Epithelial cell of proximal tubule (primary cell): ENCODE measurements around the gene ALMS1. TPM values are rescaled to one million over a fixed set of nuclear protein-coding genes. Genes with fewer than 3 reads are reported as not detected.
"Not testable (repeated sequence)": the region's sequence is repeated elsewhere in the genome, so short reads cannot be mapped to it uniquely, and the experiment has no call there.

Experiments used
- DNase-seq: peaks from one replicate; pipeline ENCODE4 v3.0.0-alpha.2; 2011; ENCODE audit warnings: low read depth
- H3K4me3 ChIP-seq: 2 replicates; pipeline ENCODE4 v1.5.1; 2011; ENCODE audit warnings: low read depth, mild to moderate bottlenecking, low read length
- CTCF ChIP-seq: conservative IDR thresholded peaks from 2 replicates; pipeline ENCODE4 v1.5.1; 2012; ENCODE audit warnings: low read depth, mild to moderate bottlenecking, low read length
- total RNA-seq: library from RNA; depleted of rRNA; stranded (reverse); fragments of >200 nt; gene quantifications from 2 replicates; pipeline ENCODE4 v1.2.3, GENCODE V29; 2015

Gene ALMS1, protein sequence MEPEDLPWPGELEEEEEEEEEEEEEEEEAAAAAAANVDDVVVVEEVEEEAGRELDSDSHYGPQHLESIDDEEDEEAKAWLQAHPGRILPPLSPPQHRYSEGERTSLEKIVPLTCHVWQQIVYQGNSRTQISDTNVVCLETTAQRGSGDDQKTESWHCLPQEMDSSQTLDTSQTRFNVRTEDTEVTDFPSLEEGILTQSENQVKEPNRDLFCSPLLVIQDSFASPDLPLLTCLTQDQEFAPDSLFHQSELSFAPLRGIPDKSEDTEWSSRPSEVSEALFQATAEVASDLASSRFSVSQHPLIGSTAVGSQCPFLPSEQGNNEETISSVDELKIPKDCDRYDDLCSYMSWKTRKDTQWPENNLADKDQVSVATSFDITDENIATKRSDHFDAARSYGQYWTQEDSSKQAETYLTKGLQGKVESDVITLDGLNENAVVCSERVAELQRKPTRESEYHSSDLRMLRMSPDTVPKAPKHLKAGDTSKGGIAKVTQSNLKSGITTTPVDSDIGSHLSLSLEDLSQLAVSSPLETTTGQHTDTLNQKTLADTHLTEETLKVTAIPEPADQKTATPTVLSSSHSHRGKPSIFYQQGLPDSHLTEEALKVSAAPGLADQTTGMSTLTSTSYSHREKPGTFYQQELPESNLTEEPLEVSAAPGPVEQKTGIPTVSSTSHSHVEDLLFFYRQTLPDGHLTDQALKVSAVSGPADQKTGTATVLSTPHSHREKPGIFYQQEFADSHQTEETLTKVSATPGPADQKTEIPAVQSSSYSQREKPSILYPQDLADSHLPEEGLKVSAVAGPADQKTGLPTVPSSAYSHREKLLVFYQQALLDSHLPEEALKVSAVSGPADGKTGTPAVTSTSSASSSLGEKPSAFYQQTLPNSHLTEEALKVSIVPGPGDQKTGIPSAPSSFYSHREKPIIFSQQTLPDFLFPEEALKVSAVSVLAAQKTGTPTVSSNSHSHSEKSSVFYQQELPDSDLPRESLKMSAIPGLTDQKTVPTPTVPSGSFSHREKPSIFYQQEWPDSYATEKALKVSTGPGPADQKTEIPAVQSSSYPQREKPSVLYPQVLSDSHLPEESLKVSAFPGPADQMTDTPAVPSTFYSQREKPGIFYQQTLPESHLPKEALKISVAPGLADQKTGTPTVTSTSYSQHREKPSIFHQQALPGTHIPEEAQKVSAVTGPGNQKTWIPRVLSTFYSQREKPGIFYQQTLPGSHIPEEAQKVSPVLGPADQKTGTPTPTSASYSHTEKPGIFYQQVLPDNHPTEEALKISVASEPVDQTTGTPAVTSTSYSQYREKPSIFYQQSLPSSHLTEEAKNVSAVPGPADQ (N-terminal part only)
- total RNA-seq: 11.8 and 16.3 TPM in 2 replicates

GRCh38 chr2:73385504-73386341 lies at the start of gene ALMS1:
TSS of gene ALMS1 (plus strand) at chr2:73385836. CDS start at chr2:73385869, 33 bp downstream.
- TF ChIP-seq CTCF: peak; percentile 22
- H3K4me3 ChIP-seq: peak within 1 kb of the TSS; percentile 97
- DNase-seq: peak; percentile 19

DNA sequence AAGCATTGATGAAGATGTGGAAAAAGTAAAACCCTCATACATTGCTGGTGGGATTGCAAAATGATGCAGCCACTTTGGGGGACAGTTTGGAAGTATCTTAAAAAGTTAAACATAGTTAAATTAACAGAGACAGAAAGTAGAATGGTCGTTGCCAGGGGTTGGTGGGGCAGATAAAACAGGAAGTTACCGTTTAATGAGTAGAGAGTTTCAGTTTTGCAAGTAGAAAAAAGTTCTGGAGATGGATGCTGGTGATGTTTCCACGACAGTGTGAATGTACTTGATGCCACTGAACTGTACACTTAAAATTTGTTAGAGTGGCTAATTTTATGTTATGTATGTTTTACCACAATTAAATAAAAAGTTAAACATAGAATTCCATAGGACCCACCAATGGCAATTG lies 47.8 kb upstream of the ALMS1 start:
- TF ChIP-seq CTCF: no peak
- DNase-seq: no peak
- H3K4me3 ChIP-seq: no peak overlapping the region

DNA sequence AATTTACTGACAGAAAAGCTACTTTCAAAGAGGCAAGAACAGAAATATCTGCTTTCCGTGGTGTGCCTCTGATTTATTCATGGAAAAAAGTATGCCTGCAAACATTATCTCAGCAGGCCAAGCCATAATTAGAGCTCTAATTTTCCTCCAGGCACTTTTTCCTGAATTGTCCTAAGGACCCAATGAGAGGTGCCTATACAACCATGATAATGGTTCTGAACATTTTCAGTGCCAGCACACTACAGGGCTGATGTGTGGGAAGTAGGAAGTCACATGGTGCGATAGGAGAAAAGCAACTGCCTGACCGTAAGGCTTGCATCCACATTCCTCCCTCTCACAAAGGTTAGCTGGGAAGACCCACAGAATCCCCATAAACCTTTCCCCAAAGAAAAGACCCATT lies 46.4 kb upstream of the ALMS1 start:
- TF ChIP-seq CTCF: no peak
- DNase-seq: no peak

GRCh38 chr2:73341039-73341438 lies 44.6 kb upstream of the ALMS1 start:
- no peak for TF ChIP-seq CTCF

More for the DNA sequence above, 46.4 kb upstream of the ALMS1 start:
- no peak overlapping the region for H3K4me3 ChIP-seq

DNA sequence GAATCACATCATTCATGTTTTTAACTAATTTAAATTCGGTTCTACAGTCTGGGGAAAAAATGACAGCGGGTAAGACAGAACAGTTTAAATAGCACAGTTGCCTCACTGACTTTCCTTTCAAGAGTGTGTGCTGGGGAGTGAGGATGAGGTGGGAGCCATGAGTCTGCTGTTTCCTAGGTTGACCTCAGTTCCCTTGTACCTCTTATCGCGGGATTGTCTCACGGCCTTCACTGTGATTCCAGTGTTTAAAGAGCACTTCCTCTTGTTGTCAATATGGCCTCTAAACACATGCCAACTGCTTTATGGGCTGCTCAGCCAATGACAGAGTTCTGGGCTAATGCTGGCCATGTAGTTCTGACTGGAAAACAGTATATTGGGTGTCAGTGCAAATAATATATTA lies 41.6 kb upstream of the ALMS1 start:
- no peak overlapping the region for H3K4me3 ChIP-seq
- TF ChIP-seq CTCF: no peak
- DNase-seq: no peak

More at GRCh38 chr2:73341039-73341438, 44.6 kb upstream of the ALMS1 start:
- H3K4me3 ChIP-seq: no peak overlapping the region
- no peak for DNase-seq

- DNase-seq: not testable (repeated sequence)
Measured at GRCh38 chr2:73344747-73345146, 40.9 kb upstream of the ALMS1 start.

More at GRCh38 chr2:73344747-73345146, 40.9 kb upstream of the ALMS1 start:
- H3K4me3 ChIP-seq: not testable (repeated sequence)
